Suppressor macrophage (primary cell): ENCODE results near the gene TRIOBP.
A peak's percentile ranks its signal among the peaks of the same experiment; 100 is the strongest.

Experiments
- DNase-seq, 4 experiments: peaks; one replicate each; pipeline ENCODE4 v3.0.0-alpha.2; 2020 to 2022

The TRIOBP gene

DNA sequence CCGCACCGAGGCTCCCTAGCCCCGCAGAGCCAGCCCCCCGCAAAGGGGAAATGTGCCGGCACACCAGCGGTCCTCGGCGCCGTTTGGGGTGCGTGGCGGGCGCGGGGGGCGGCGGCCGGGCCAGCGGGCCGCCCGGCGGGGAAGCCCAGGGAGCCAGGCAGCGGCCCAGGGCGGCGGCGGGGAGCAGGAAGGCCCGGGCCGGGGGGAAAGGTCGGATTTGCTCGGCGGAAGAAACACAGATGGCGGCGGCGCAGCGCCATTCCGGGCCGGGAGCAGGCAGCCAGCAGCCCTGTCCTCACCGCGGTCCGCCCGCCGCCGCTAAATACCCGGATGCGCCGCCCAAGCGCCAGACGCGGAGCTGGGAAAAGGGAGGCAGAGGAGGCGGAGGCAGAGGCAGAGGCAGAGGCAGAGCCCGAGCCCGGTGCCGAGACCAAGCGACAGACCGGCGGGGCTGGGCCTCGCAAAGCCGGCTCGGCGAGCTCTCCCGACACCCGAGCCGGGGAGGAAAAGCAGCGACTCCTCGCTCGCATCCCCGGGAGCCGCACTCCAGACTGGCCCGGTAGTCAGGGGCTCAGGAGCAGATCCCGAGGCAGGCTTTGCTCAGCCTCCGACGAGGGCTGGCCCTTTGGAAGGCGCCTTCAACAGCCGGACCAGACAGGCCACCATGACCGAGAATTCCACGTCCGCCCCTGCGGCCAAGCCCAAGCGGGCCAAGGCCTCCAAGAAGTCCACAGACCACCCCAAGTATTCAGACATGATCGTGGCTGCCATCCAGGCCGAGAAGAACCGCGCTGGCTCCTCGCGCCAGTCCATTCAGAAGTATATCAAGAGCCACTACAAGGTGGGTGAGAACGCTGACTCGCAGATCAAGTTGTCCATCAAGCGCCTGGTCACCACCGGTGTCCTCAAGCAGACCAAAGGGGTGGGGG lies 108.3 kb downstream of the TRIOBP start:
- peak; percentile 82 to 93 (median 90) for DNase-seq

DNA sequence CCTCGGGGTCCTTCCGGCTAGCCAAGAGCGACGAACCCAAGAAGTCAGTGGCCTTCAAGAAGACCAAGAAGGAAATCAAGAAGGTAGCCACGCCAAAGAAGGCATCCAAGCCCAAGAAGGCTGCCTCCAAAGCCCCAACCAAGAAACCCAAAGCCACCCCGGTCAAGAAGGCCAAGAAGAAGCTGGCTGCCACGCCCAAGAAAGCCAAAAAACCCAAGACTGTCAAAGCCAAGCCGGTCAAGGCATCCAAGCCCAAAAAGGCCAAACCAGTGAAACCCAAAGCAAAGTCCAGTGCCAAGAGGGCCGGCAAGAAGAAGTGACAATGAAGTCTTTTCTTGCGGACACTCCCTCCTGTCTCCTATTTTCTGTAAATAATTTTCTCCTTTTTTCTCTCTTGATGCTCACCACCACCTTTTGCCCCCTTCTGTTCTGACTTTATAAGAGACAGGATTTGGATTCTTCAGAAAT lies 109.0 kb downstream of the TRIOBP start:
- no peak for DNase-seq

DNA sequence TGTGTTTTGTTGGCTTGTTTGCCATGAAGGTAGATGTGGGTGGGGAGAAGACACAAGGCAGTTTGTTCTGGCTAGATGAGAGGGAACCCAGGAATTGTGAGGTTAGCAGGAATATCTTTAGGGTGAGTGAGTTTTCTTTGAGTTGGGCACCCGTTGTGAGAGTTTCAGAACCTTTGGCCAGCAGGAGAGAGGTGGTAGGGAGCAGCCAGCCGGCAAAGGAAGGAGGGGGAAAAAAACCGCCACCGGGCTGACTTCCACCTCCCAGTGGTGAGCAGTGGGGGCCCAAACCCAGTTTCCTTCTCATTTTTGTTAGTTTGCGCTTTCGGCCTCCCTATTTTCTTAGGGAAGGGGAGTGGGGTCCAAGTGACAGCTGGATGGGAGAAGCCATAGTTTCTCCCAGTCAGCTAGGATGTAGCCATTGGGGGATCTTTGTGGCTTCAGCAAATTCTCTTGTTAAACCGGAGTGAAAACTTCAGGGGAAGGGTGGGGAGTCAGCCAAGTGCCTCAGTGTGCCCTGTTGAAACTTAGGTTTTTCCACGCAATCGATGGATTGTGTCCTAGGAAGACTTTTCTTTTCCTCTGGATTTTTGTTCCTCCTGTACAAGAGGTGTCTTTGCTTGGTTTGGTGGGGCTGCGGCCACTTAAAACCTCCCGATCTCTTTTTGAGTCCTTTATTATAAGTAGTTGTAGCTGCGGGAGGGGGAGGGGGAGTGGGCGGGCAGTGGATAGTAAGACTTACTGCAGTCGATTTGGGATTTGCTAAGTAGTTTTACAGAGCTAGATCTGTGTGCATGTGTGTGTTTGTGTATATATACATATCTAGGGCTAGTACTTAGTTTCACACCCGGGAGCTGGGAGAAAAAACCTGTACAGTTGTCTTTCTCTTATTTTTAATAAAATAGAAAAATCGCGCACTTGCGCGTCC lies 109.8 kb downstream of the TRIOBP start:
- DNase-seq, result peak in 3 of 4 experiments; percentile 20 to 55 (median 31)

DNA sequence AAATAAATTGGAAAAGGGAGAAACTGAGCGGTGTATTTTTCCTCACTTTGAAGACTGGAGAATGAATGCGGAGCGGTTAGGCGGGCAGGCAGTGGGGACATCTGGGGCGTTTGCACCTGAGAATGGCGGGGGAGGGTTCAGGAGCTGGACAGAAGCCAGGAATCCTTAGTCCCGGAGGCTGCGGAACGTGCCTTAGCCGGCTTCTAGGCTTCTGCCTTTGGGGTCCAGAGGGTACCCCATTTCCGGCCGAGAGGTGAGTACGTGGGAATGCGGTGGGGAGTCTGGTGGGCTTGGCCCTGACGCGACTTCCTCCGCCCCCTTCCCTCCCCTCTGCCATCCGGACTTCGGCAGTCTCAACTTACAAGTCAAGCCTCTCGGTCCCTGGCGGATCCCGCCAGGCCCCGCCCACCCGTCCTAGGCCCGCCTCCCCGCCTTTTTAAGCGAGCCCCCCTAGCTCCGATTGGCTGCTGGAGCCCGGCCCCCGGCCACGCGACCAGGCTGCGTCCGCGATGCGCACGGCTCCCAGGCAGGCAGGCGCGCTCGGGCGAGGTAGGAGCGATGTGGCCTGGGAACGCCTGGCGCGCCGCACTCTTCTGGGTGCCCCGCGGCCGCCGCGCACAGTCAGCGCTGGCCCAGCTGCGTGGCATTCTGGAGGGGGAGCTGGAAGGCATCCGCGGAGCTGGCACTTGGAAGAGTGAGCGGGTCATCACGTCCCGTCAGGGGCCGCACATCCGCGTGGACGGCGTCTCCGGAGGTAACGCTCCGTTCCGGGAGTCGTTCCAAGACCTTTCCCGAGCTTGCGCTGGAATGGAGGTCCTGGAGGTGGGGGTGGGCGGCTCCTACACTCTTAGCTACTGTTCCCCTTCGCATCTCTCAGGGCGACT lies 110.8 kb downstream of the TRIOBP start, which contains the start of gene GCAT:
GCAT (plus strand) TSS at position 525 of the 884 bp plus-strand sequence; CDS start at position 559, 34 bp downstream.
- peak; percentile 91 to 98 (median 96) for DNase-seq

DNA sequence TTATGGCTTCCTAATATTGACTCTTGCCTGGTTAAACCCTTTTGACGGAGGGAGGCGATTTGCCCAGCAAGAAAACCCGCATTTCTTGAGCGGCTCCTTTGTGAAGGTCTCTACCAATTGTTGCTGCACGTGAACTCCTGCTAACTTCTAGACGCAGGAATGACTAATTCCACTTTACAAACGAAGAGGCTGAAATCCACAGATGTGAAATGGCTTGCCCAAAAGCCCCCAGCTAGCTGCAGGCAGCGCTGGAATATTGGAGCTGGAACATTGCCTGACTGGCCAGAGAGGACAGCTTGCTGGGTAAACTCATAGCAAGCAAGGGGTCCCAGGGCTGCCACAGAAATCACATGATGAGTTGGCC lies 111.4 kb downstream of the TRIOBP start:
- DNase-seq, result no peak

DNA sequence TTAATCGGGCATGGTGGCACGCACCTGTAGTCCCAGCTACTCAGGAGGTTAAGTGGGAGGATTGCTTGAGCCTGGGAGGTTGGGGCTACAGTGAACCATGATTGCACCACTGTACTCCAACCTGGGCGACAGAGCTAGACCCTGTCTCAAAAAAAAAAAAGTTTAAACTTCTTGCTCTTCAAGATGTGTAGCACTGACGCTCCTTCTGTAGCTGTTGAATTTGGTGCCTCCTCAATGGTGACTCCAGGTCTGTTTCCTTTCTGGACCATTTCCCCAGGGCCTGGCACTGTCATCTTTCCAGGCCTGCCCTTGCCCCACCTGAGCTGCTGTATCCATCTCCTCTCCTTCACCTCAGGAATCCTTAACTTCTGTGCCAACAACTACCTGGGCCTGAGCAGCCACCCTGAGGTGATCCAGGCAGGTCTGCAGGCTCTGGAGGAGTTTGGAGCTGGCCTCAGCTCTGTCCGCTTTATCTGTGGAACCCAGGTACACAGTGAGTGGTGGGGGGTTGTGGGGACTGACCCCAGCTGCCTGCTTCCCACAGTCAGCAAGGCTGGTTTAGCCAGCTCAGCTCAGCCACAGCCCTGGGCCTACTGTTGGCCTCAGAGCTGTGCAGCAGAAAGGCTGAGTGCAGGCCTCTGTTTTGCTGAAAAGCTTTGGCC lies 113.0 kb downstream of the TRIOBP start:
- no peak for DNase-seq

DNA sequence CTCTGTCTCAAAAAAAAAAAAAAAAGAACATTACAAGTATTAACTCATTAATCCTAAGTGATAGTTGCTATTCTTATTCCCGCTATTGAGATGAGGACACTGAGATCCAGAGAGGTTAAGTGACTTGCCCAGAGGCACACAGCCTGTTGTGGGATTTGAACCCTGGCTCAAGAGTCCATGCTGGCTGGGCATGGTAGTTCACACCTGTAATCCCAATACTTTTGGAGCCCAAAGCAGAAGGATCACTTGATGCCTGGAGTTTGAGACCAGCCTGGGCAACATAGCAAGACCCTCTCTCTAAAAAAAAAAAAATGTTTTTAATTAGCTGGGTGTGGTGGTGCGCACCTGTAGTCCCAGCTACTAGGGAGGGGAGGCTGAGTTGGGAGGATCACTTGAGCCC lies 115.0 kb downstream of the TRIOBP start:
- DNase-seq, result no peak

DNA sequence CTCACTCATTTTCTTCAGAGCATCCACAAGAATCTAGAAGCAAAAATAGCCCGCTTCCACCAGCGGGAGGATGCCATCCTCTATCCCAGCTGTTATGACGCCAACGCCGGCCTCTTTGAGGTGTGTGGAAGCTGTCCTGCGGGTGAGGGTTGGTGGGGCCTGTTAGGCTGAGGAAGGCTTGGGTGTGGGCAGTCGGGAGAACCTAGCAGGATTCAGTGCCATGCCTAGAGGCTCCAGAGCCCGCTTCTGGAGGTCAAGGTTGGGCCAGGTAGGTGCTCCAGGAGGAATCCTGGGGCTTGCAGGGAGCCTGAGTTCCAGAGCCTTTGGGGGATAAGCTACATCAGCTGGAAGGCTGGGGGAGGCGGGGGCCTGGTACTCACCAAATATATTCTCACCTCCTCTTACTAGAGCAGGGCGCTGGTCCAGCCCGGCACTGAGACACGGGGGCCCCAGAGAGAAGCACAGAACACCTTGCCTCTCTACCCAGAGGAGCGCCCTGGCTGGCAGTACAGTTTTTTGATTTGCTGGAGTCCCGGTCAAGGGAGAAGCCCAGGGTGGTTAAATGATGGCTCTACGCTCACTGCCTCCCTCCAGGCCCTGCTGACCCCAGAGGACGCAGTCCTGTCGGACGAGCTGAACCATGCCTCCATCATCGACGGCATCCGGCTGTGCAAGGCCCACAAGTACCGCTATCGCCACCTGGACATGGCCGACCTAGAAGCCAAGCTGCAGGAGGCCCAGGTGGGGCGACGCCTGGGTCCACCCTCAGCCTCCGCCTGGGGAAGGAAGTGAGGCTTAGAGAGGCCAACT lies 116.2 kb downstream of the TRIOBP start:
- DNase-seq, result no peak

DNA sequence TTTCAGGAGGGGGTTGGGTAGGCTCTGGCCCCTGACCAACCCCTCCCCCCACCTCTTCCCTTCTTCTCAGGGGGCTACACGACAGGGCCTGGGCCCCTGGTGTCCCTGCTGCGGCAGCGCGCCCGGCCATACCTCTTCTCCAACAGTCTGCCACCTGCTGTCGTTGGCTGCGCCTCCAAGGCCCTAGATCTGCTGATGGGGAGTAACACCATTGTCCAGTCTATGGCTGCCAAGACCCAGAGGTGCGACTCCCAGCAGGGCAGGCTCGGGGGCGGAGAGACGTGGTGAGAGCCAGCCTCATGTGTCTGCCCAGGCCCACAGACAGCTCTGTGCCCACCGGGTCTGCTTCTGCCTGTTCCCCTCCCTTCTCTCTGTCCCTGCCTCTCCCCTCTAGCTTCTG lies 118.7 kb downstream of the TRIOBP start:
- DNase-seq, result no peak

DNA sequence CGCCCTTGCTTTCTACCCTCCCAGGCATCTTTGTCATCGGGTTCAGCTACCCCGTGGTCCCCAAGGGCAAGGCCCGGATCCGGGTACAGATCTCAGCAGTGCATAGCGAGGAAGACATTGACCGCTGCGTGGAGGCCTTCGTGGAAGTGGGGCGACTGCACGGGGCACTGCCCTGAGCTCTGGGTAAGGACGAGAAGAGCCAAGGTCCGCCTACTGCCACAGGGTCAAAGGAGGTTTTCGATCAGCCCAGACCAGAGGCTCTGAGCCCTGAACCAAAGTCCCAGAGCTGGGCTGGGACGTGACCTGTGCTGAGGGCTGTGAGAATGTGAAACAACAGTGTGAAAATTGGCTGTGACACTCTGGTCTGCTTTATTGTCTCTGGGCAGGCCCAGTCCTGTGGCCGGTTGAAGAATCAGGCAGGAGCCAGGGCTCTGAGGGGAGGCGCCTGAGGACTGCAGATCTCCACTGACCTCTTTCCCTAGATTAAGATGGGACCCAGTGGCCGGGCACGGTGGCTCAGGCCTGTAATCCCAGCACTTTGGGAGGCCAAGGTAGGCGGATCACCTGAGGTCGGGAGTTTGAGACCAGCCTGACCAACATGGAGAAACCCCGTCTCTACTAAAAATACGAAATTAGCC lies 119.8 kb downstream of the TRIOBP start:
- no peak for DNase-seq

DNA sequence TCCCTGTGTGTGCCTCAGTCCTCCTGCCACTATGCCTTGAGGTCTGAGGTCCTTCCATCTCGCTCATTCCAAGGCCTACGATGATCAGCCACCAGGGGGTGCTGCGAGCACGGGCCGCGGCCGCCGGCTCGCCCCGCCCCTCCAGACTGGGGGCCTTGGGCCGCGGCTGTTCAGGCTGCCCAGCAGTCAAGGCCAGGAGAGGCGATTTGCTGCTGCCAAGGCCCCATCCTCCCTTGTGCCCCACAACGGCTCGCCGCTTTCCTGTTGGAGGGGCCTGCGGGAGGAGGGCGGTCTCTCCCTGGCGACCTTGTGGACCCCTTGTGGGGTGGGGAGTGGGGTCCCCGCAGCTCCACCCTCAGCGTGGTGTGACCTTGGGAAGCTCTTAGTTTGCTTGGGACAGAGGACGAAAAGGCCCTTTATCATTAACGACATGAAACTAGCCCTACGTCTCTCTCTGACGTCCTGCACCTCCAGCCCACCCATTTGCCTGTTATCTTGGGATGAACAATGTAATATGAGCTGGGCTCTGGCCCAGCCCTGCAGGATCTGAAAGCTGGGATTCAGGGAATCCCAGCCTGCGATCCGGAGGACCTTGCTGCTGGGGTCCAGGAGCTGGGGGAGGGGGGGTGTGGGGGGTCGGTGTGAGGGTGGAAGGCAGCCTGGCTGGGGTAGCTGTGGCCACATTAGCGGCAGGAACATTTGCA lies 121.0 kb downstream of the TRIOBP start:
- peak; percentile 83 to 92 (median 90) for DNase-seq

DNA sequence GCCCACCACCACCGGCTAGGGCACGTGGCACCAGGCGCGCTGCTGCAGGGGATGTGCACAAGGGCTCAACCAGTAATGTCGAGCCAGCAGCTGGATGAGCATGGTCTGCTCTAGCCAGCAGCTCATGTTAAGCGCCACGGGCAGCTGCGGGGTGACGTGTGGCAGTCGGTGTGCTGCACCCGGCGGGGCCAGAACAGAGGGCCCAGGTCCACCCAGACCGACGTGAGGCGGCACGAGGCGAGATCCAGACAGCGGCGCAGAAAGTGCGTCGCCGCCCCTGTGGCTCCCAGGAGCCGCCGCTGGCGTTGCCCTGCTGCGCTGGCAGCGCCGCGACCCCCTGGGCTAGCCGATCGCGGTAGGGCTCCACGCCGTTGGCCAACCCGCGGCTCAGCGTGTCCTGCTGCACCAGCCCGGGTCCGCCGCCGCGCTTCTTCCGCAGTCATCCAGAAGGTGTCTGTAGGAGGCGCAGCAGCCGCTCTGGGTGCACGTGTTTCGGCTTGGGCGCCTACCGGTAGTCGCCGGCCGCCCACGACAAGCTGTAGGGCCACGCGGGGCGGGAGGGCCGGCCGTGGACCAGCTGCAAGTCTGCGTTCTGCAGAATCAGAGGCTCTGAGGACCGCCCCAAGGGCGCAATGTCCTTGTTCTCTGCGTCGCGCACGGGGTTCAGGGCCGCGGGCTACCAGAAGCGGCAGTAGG lies 121.7 kb downstream of the TRIOBP start:
- DNase-seq, result peak; percentile 75 to 93 (median 85)

DNA sequence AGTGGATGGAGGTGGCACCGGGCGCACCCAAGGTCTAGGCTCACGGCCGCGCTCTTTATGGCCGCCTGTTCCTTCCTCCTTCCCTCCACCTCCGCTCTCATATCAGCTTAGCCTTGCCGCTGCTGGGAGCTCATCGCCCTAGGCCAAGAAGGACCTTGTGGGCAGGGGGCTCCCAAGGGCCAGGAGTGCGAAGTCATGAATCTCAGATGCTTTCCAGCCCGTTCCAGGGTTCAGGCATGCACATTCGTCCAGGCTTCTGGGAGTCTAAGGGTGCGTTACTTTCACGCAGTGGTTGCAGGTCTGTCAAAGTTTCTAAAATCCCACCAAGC lies 122.2 kb downstream of the TRIOBP start:
- no peak for DNase-seq

DNA sequence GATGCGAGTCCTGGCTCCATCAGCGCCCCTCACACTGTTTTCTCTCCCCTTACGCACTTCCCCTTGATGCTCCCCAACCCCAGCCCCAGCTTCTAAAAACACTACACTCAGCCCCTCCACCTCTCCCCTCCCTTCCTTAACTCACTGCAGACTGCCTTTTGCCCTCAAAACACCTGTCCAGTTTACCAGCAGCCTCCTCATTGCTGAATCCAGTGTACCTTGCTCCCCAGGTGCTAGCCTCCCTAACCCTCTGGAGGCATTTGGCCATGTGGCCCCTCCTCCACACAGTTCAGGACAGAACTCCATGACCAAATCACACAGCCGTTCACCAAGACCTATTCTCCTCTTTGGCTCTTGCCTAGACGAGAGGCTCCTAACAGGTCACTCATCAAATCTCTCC lies 123.5 kb downstream of the TRIOBP start:
- no peak for DNase-seq

DNA sequence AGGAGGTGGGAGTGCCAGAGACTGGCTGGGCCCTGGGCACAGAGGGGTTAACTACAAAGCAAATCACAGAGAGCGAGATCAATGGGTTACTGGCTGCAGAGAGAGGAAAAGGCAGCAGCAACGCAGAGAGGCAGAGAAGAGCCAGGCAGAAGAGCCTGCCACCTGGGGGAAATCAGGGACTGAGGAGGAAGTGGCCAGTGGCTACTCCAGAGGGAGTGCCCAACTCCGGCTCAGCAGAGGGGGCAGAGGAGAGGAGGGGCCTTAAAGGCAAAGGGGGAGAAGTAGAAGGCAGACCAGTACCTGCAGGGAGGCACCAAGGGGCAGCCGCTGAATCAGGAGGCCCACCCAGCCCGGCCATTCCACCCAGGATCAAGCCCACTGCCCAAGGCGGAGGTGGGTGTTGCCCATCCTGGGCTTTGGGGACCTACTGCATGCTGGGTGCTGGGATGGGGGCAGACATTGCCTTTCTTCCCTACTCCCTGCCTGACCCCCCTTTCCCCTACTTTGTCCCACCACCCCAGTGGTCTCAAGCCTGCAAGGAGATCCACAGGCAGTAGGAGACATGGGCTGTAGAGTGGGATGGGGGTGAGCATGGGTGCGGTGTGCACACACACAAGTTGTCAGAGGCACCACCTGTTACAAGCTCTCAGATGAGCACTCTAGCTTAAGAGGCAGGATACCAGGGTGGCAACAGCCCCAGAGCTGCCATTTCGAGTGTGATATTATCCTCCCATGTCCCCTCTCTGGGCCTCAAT lies 125.4 kb downstream of the TRIOBP start:
- peak in 1 of 4 experiments; percentile 19 for DNase-seq

DNA sequence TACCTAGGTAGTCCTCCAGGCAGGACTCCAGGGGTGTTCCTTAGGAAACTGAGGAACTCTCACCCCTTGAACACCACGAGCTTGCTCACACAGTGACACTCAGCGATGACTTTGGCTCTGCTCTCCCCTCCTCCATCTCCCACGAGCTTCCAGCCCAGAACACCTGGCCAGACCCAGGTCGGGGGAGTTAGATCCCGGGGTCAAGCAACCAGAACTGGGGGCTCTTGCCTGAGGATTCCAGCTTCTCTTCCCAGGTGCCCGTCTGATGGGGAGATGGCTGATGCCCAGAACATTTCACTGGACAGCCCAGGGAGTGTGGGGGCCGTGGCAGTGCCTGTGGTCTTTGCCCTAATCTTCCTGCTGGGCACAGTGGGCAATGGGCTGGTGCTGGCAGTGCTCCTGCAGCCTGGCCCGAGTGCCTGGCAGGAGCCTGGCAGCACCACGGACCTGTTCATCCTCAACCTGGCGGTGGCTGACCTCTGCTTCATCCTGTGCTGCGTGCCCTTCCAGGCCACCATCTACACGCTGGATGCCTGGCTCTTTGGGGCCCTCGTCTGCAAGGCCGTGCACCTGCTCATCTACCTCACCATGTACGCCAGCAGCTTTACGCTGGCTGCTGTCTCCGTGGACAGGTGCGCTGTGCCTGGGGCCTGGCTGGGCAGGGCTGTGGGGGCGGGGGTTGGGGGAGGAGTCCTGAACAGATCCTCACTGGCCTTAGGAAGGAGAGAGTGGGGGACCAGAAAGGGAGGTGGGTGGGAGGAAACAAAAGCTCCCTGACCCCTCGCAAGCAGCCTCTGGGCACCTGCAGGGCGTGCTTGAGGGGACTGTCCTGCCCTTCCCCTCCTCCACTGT lies 126.5 kb downstream of the TRIOBP start, which contains the start of gene GALR3:
GALR3 (plus strand) TSS at position 249 of the 852 bp plus-strand sequence; CDS start at position 274, 25 bp downstream.
- no peak for DNase-seq
